ENCODE results near the gene UMOD. TPM values are rescaled to one million over a fixed set of nuclear protein-coding genes. Genes with fewer than 3 reads are reported as not detected.

Gene UMOD
- total and polyA plus RNA-seq, 4 donors: not detected

DNA sequence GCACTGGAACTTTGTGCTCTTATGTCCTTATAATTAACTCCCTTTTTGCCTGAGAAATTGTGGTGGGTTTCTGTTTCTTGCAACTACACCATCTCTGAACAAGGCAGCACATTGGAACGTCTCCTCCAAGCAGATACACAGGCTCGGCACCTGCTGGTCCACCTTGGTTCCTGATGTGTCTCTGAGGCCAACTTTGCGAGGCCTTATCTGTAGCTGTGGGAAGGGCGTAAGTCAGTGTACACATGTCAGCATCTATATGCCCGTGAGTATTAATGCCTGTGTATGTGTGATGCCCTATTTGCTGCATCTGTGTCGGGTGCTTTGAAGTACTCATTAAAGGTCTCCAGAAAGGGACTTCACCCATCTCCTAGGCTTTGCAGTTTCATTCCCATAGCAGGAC is 42.7 kb downstream of the UMOD start:
- H3K27ac ChIP-seq (ENCODE audit: low read depth in 1 of 2, low read length in 2 of 2): no peak overlapping the region
- H3K4me1 ChIP-seq (ENCODE audit: control insufficient read depth in 4 of 4, insufficient read depth in 4 of 4, low read length in 3 of 4): no peaks in the 10 kb centered on the region
- no peak overlapping the region for H3K9ac ChIP-seq (ENCODE audit: low read depth in 1 of 2, low read length in 2 of 2)
- H3K36me3 ChIP-seq (ENCODE audit: control insufficient read depth in 4 of 4, insufficient read depth in 3 of 4, low read depth in 1 of 4, low read length in 3 of 4): no peaks in the 10 kb centered on the region
- no peaks in the 10 kb centered on the region for H3K9me3 ChIP-seq (ENCODE audit: control insufficient read depth in 4 of 4, low read length in 3 of 4)
- no peak for TF ChIP-seq NR2F2 (IDR thresholded peaks at IDR 0.05)
- TF ChIP-seq HNF4A (conservative IDR thresholded peaks at IDR 0.05): no peak
- TF ChIP-seq, protein P1, sequence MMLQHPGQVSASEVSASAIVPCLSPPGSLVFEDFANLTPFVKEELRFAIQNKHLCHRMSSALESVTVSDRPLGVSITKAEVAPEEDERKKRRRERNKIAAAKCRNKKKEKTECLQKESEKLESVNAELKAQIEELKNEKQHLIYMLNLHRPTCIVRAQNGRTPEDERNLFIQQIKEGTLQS (IDR thresholded peaks at IDR 0.05): no peak
- TF ChIP-seq, protein P2, sequence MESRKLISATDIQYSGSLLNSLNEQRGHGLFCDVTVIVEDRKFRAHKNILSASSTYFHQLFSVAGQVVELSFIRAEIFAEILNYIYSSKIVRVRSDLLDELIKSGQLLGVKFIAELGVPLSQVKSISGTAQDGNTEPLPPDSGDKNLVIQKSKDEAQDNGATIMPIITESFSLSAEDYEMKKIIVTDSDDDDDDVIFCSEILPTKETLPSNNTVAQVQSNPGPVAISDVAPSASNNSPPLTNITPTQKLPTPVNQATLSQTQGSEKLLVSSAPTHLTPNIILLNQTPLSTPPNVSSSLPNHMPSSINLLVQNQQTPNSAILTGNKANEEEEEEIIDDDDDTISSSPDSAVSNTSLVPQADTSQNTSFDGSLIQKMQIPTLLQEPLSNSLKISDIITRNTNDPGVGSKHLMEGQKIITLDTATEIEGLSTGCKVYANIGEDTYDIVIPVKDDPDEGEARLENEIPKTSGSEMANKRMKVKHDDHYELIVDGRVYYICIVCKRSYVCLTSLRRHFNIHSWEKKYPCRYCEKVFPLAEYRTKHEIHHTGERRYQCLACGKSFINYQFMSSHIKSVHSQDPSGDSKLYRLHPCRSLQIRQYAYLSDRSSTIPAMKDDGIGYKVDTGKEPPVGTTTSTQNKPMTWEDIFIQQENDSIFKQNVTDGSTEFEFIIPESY (IDR thresholded peaks at IDR 0.05): no peak
- TF ChIP-seq, protein P3, sequence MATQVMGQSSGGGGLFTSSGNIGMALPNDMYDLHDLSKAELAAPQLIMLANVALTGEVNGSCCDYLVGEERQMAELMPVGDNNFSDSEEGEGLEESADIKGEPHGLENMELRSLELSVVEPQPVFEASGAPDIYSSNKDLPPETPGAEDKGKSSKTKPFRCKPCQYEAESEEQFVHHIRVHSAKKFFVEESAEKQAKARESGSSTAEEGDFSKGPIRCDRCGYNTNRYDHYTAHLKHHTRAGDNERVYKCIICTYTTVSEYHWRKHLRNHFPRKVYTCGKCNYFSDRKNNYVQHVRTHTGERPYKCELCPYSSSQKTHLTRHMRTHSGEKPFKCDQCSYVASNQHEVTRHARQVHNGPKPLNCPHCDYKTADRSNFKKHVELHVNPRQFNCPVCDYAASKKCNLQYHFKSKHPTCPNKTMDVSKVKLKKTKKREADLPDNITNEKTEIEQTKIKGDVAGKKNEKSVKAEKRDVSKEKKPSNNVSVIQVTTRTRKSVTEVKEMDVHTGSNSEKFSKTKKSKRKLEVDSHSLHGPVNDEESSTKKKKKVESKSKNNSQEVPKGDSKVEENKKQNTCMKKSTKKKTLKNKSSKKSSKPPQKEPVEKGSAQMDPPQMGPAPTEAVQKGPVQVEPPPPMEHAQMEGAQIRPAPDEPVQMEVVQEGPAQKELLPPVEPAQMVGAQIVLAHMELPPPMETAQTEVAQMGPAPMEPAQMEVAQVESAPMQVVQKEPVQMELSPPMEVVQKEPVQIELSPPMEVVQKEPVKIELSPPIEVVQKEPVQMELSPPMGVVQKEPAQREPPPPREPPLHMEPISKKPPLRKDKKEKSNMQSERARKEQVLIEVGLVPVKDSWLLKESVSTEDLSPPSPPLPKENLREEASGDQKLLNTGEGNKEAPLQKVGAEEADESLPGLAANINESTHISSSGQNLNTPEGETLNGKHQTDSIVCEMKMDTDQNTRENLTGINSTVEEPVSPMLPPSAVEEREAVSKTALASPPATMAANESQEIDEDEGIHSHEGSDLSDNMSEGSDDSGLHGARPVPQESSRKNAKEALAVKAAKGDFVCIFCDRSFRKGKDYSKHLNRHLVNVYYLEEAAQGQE (IDR thresholded peaks at IDR 0.05): no peak
- TF ChIP-seq, protein P4, sequence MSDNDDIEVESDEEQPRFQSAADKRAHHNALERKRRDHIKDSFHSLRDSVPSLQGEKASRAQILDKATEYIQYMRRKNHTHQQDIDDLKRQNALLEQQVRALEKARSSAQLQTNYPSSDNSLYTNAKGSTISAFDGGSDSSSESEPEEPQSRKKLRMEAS (IDR thresholded peaks at IDR 0.05): no peak
- no peak for TF ChIP-seq RAD21 (IDR thresholded peaks at IDR 0.05)
- TF ChIP-seq TAF1 (conservative IDR thresholded peaks at IDR 0.05): no peak
- TF ChIP-seq JUND (IDR thresholded peaks at IDR 0.05): no peak
- TF ChIP-seq EGR1 (IDR thresholded peaks at IDR 0.05; ENCODE audit: low read depth in 2 of 2): no peak
- H3K4me3 ChIP-seq (ENCODE audit: low read depth in 1 of 3, low read length in 3 of 3): no peak overlapping the region
- no peak for DNase-seq (ENCODE audit: low spot score)
- 85% methylated on average over 6 of the region's 6 CpGs for WGBS
- peaks cover 0 to 2% (median 0%) of the 10 kb centered on the region in 4 donors for H3K27me3 ChIP-seq (ENCODE audit: control insufficient read depth in 4 of 4, insufficient read depth in 4 of 4, low read length in 3 of 4)

GRCh38 chr16:20308801-20309590 is 43.5 kb downstream of the UMOD start:
- Histone ChIP-seq H3K9ac (ENCODE audit: low read depth in 1 of 2, low read length in 2 of 2) (no peak overlapping the region), H3K36me3 (ENCODE audit: control insufficient read depth in 4 of 4, insufficient read depth in 3 of 4, low read depth in 1 of 4, low read length in 3 of 4) (no peaks in the 10 kb centered on the region), H3K9me3 (ENCODE audit: control insufficient read depth in 4 of 4, low read length in 3 of 4) (no peaks in the 10 kb centered on the region), H3K4me1 (ENCODE audit: control insufficient read depth in 4 of 4, insufficient read depth in 4 of 4, low read length in 3 of 4) (no peaks in the 10 kb centered on the region), H3K27ac (ENCODE audit: low read depth in 1 of 2, low read length in 2 of 2) (no peak overlapping the region), H3K27me3 (ENCODE audit: control insufficient read depth in 4 of 4, insufficient read depth in 4 of 4, low read length in 3 of 4) (peaks cover 0 to 3% (median 0%) of the 10 kb centered on the region in 4 donors), H3K4me3 (ENCODE audit: low read depth in 1 of 3, low read length in 3 of 3) (no peak overlapping the region)
- DNase-seq (ENCODE audit: low spot score): no peak
- WGBS: 77% methylated on average over 4 of the region's 4 CpGs
- TF ChIP-seq NR2F2 (IDR thresholded peaks at IDR 0.05) (no peak), FOXA1 (IDR thresholded peaks at IDR 0.05) (no peak), SP1 (IDR thresholded peaks at IDR 0.05) (no peak), GABPA (IDR thresholded peaks at IDR 0.05 in 1 of 2, conservative IDR thresholded peaks at IDR 0.05 in 1 of 2) (no peak), JUND (IDR thresholded peaks at IDR 0.05) (no peak), YY1 (IDR thresholded peaks at IDR 0.05) (no peak), HNF4A (conservative IDR thresholded peaks at IDR 0.05) (no peak), TAF1 (conservative IDR thresholded peaks at IDR 0.05) (no peak), RXRA (IDR thresholded peaks at IDR 0.05) (no peak), EGR1 (IDR thresholded peaks at IDR 0.05; ENCODE audit: low read depth in 2 of 2) (no peak), RAD21 (IDR thresholded peaks at IDR 0.05) (no peak), HNF4G (IDR thresholded peaks at IDR 0.05) (no peak)
- TF ChIP-seq, protein P3 (IDR thresholded peaks at IDR 0.05): no peak
- TF ChIP-seq, protein P4 (IDR thresholded peaks at IDR 0.05): no peak
- TF ChIP-seq, protein P1 (IDR thresholded peaks at IDR 0.05): no peak

Data from liver (tissue), 9 donors.